Mucosa of descending colon (tissue), 3 donors: Measurements from ENCODE around the gene OR1A1. TPM values are rescaled to one million over a fixed set of nuclear protein-coding genes. Genes with fewer than 3 reads are reported as not detected.

ENCODE experiments used
- ATAC-seq: fragments of 200-7000 bp; cut with Tn5 transposase; one replicate; pipeline ENCODE4 v1.9.1; 2020; ENCODE audit warnings: mild to moderate bottlenecking, moderate library complexity
- DNase-seq, 3 donors: peaks; one replicate each; pipeline ENCODE4 v3.0.0-alpha.2; 2020
- H3K36me3 ChIP-seq: fragments of 200-600 bp; one replicate; pipeline ENCODE4 v1.8.0; 2021; ENCODE audit warnings: low read depth, mild to moderate bottlenecking
- H3K4me1 ChIP-seq: fragments of 200-600 bp; one replicate; pipeline ENCODE4 v1.8.0; 2021; ENCODE audit warnings: low read depth, mild to moderate bottlenecking
- H3K4me3 ChIP-seq: fragments of 200-600 bp; one replicate; pipeline ENCODE4 v1.8.0; 2021; ENCODE audit warnings: mild to moderate bottlenecking
- H3K9me3 ChIP-seq: fragments of 200-600 bp; one replicate; pipeline ENCODE4 v1.8.0; 2021; ENCODE audit warnings: mild to moderate bottlenecking
- intact Hi-C, 2 donors: fragments of 100-400 bp; cut with DNase I in 1 of 2; cut with micrococcal nuclease in 1 of 2; formaldehyde crosslinking; loops; one replicate each; pipeline versions ENCODE4 v1.11.0 to v1.11.1; 2022; cut with DNase I, micrococcal nuclease
- total RNA-seq, 3 donors: library from RNA; stranded (reverse); fragmentation: NEBNext Ultra II Directional in 2 of 3; extraction: Animal tissue kit (Norgen Biotek cat#: 25700) in 2 of 3; gene quantifications; one replicate each; pipeline versions ENCODE4 v1.2.1 to v1.2.4, GENCODE V29; 2021 to 2023
- TF ChIP-seq, protein P1 (sequence below): fragments of 200-600 bp; IDR thresholded peaks from one replicate; pipeline ENCODE4 v1.8.0; 2022; ENCODE audit warnings: antibody characterized with exemption, mild to moderate bottlenecking
- donor health status: DM: no; HTN: no; CAD: no; lungs with moderate emphysema.
- donor health status: DM: no; HTN: no; CAD: no.
- donor health status: DM: no; HTN: yes; CAD: no.

OR1A1 gene
- total RNA-seq, 3 donors from 2014 or later = not detected

DNA sequence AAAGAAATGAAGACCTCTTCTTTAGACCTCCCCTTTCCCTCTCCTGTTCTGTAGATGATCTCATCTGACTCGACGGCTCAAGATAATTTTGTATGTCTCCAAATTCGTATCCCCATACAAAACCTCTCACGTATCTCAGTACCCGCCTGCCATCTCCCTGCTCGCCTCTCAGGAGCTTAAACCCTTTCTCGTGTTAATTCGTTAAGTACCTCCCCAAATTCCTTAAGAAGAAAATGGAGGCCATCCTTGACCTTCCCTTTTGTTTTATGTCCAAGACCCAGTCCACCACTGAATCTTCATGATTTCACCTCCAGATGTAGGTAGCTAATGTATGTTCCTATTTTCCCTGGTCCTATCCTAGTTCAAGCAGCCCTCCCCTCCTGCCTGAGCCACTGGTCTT, 49.1 kb downstream of the OR1A1 start:
- ATAC-seq (no peak), DNase-seq (no peak)
- Histone ChIP-seq H3K36me3 (no peaks in the 10 kb centered on the region), H3K4me3 (no peak overlapping the region), H3K4me1 (no peaks in the 10 kb centered on the region), H3K9me3 (no peaks in the 10 kb centered on the region)
- intact Hi-C loops = no loop called here
- TF ChIP-seq, protein P1, sequence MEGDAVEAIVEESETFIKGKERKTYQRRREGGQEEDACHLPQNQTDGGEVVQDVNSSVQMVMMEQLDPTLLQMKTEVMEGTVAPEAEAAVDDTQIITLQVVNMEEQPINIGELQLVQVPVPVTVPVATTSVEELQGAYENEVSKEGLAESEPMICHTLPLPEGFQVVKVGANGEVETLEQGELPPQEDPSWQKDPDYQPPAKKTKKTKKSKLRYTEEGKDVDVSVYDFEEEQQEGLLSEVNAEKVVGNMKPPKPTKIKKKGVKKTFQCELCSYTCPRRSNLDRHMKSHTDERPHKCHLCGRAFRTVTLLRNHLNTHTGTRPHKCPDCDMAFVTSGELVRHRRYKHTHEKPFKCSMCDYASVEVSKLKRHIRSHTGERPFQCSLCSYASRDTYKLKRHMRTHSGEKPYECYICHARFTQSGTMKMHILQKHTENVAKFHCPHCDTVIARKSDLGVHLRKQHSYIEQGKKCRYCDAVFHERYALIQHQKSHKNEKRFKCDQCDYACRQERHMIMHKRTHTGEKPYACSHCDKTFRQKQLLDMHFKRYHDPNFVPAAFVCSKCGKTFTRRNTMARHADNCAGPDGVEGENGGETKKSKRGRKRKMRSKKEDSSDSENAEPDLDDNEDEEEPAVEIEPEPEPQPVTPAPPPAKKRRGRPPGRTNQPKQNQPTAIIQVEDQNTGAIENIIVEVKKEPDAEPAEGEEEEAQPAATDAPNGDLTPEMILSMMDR = no peak

DNA sequence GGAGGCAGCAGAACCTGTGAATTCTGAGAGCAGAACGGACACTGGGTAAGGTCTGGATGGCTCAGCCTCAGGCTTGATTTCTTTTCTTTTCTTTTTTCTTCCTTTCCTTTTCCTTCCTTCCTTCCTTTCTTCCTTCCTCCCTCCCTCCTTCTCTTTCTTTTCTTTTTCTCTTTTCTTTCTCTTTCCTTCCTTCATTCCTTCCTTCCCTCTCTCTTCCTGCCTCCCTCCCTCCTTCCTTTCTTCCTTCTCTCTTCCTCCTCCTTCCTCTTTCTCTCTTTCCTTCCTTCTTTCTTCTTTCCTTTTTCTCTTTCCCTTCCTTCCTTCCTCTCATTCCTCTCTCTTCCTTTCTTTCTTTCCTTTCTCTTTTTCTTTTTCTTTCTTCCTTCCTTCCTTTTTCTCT, 52.7 kb downstream of the OR1A1 start:
- DNase-seq = no peak
- Histone ChIP-seq H3K4me3 (no peak overlapping the region), H3K9me3 (no peaks in the 10 kb centered on the region), H3K36me3 (no peaks in the 10 kb centered on the region), H3K4me1 (no peaks in the 10 kb centered on the region)
- no peak for ATAC-seq
- TF ChIP-seq, protein P1 = no peak
- intact Hi-C loops = no loop called here

DNA sequence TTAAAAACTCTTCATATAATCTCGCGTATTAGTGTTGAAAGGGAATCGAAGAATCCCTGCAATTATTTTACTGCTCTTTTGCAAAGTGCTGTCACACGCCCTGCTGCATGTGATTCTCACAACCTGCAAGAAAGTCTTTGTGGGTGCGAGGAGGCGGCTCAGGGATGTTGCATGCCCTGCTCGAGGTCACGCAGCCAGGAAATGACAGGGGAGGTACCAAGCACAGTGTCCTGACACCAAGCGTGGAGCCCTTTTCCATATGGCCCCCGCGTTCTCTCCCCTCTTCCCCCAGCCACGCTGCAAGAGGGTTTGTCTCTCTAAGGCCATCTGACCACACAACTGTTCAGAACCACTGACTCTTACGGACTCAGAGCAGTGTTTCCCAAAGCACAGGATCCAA, 53.1 kb downstream of the OR1A1 start:
- intact Hi-C loops = no loop called here
- no peak for ATAC-seq
- H3K9me3 ChIP-seq = no peaks in the 10 kb centered on the region
- no peak overlapping the region for H3K4me3 ChIP-seq
- H3K36me3 ChIP-seq = no peaks in the 10 kb centered on the region
- DNase-seq = no peak
- TF ChIP-seq, protein P1 = no peak
- H3K4me1 ChIP-seq = no peaks in the 10 kb centered on the region

Other genes with a start within 250 kb of the OR1A1 start
- gene OR1D5, start 144.1 kb upstream of the OR1A1 start, total RNA-seq = not detected
- not detected for gene OR1D2, start 103.2 kb upstream of the OR1A1 start, total RNA-seq
- not detected for gene OR1G1, start 80.1 kb upstream of the OR1A1 start, total RNA-seq
- not detected for gene OR1A2, start 10.1 kb upstream of the OR1A1 start, total RNA-seq
- under 1 TPM in 1 of 3 donors, not detected in 2; 0.32 TPM for gene OR3A1, start 90.7 kb downstream of the OR1A1 start, total RNA-seq
- 1 to 10 TPM in 1 of 3 donors, not detected in 2; 1.3 TPM for gene OR3A2, start 178.6 kb downstream of the OR1A1 start, total RNA-seq
- gene OR1E1, start 190.7 kb downstream of the OR1A1 start, total RNA-seq = not detected
- not detected for gene OR3A3, start 203.7 kb downstream of the OR1A1 start, total RNA-seq
- gene OR1E2, start 226.2 kb downstream of the OR1A1 start, total RNA-seq = not detected